HPDE6-E6E7 (cell line): ENCODE data around the gene RARS1.

Experiments
- DNase-seq: peaks from one replicate; pipeline ENCODE4 v3.0.0; 2011; ENCODE audit warnings: missing footprints; ENCODE audit errors: extremely low spot score

RARS1 gene

DNA sequence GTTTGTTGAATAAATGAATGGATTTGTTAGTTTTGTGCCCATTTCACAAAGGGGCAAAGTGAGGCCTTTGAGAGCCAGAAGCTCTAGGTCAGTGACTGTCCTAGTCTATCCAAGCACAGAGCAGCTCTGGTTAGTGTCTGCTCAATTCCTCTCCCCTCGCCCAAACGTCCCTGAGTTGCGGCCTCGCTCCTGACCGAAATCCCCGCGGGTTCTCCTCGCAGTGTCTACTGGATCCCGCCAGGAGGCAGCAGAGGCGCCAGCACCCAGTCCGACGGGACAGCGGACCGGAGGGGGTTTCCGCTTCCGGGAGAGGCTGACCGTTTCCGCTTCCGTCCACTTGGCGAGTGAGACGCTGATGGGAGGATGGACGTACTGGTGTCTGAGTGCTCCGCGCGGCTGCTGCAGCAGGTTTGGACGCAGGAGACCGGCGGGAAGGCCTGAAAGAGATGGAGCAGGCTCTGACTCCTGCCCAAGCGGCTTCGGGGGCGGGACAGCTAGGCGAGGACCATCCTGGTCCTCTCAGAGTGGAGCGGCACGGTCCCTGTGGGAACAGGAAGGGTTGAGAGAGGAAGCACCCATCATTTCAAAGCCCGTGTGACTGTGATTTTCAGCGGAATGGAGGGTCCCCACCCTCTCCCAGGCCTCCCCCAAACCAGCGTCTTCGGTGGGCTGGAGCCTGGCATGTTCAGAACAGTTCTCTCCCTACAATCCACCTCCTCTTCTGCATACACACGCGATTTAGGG is at the start of gene RARS1:
RARS1 (plus strand) TSS at position 336 of the 744 bp plus-strand sequence; CDS start at position 364, 28 bp downstream.
- peak; percentile 95 for DNase-seq

- no peak for DNase-seq
These were observed 47.9 kb upstream of the RARS1 start for GRCh38 chr5:168438349-168438748.

DNA sequence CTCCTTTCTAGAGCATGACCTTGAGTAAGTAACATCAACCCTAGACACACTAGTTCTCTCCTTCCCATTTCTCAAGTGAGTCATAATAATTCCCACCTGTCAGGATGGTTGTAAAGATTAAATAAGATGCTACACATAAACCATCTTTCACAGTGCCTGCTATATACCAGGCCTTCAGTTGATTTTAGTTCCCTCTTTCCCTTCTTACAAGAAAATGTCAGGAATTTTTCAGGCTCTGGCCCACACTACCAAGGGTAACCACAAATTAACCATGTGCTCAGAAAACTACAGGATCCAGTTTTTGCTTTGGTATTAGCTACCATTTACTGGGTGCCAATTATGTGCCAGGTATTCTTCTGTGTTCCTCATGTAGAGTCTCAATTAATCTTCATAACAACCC is 42.7 kb upstream of the RARS1 start:
- no peak for DNase-seq

DNA sequence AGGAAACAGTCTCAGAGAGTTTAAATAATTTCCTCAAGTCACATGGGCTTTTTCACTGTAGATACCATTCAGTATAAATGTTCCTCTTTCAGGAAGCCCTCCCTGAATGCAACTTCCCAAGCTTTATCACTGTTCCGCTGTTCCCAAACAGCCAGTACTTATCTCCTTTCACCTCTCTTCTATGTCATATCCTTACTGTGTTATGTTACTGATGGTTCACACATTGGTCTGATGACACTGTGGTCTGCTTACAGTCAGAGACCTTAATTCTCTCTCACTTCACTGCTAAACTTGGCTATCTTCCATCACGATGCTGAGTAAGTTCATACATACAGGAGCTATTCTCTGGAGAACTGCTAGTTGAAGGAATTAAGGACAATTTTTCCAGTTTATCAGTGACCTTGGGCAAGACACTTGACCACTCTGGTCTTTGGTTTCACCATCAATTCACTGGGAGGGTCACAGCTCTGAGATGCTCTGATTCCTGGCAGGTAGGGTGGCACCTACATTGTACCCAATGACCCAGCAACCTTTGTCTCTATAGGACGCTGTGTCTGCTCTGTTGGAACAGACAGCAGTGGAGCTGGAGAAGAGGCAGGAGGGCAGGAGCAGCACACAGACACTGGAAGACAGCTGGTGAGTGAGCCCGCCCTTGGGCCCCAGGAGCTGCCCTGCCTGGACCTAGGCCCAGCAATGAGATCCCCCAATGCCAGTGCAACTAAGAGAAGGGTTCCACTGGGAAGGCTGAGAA is 42.1 kb upstream of the RARS1 start:
- DNase-seq, result no peak

- DNase-seq, result no peak
These were observed 39.2 kb upstream of the RARS1 start for GRCh38 chr5:168446983-168447619.

DNA sequence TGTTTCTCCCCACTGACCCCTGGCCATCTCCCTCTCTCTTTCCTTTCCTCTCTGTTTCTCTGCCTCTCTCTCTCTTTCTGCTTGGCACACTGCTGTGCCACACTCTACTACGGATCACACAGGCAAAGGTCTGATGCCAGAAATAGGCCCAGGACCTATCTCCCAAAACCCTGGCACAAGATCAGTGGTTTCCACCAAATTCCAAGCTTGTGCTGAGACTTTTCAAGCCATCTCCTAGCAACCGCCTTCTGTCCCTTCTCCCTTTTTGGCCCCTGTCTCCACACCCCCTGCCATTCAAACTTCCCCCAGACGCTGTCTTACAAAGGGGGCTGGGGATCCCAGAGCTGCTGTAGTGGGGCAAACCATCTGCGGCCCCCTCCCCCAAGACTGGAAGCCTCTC is 38.5 kb upstream of the RARS1 start:
- no peak for DNase-seq

GRCh38 chr5:168449166-168449565 is 37.1 kb upstream of the RARS1 start:
- DNase-seq, result peak; percentile 45

DNA sequence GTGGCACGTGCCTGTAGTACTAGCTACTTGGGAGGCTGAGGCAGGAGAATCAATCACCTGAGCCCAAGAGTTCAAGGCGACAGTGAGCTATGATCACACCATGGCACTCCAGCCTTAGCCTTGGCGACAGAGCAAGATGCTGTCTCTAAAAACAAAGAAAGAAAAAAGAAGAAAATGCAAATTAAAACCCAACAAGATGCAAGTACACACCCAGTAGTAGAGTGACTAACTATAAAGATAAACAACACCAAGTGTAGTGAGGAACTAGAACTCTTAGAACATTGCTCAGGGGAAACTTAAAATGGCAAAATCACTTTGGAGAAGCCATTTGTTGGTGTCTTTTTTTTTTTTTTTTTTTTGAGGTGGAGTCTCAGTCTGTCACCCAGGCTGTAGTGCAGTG is 34.7 kb upstream of the RARS1 start:
- no peak for DNase-seq

- DNase-seq, result no peak
These were observed 31.1 kb upstream of the RARS1 start for GRCh38 chr5:168455201-168455600.

DNA sequence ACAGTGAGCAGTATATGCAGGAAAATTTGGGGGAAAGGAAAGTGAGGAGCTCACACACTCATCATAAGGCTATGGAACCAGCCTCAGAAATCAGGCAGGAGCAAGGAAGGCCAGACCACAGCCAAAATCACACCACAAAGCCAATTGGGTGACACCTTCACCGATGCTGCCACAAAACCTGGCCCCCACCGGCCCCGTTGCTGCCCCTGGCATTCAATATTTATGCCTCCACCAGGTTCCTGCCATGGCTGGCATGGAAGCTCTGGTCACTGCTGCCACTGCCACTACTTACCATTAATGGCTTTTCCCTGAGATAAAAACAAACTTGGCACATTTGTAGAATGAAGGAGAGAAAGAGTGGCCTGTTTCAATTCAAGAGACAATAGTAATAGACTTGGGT is 28.7 kb upstream of the RARS1 start:
- no peak for DNase-seq

- DNase-seq, result no peak
These were observed 25.7 kb upstream of the RARS1 start for GRCh38 chr5:168460606-168461005.

- no peak for DNase-seq
These were observed 23.2 kb upstream of the RARS1 start for GRCh38 chr5:168463081-168463480.

DNA sequence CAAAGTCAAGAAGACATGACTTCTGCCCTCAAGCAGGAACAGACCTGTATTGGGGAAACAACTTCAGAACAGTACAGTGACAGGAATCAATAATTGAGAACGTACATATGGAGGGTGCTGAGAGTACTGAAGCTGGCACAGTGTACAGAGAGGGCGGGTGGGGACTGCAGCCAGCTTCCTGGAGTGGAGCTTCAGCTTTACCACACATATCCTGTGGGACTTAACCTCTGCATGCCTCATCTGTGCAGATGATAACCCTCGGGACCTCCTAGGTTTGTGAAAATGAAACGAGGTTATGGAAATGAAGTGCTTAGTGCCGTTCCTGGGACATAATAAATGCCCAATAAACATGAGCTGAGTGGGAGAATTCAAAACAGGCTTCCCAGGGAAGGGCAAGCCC is 22.1 kb upstream of the RARS1 start:
- DNase-seq, result no peak

GRCh38 chr5:168464641-168465040 is 21.6 kb upstream of the RARS1 start:
- DNase-seq, result no peak

DNA sequence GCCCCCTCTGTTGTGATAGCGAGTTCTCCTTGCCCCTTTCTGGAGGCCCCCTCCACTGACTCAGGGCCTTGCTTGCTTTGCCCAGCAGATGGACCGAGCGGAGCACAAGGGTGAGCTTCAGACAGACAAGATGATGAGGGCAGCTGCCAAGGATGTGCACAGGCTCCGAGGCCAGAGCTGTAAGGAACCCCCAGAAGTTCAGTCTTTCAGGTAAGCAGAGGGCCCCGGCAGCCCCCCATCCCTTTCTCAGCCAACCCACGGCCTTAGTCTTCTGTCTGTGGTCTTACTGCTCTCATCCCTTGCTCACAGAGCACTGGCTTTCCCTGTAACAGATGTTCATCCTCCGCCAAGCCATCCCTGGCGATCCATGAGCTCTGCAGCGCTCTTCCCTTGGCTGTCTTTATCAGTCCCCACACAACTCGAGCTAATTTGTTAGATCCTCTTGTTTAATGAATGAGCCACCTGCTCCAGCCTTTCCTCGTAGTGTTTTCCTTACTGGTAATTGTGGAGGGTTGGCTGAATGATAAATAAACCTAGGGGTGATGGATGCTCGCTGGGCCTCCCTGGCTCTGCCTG is 18.4 kb upstream of the RARS1 start:
- DNase-seq, result no peak

DNA sequence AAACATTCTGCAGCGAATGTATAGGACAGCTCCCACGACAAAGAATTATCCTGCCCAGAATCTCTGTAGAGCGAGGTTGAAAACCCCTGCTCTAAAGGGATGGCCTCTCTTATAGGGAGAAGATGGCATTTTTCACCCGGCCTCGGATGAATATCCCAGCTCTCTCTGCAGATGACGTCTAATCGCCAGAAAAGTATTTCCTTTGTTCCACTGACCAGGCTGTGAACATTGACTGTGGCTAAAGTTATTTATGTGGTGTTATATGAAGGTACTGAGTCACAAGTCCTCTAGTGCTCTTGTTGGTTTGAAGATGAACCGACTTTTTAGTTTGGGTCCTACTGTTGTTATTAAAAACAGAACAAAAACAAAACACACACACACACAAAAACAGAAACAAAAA is 17.4 kb upstream of the RARS1 start:
- DNase-seq, result no peak

GRCh38 chr5:168469816-168470215 is 16.5 kb upstream of the RARS1 start:
- DNase-seq, result no peak

- no peak for DNase-seq
These were observed 14.5 kb upstream of the RARS1 start for GRCh38 chr5:168471785-168472184.

DNA sequence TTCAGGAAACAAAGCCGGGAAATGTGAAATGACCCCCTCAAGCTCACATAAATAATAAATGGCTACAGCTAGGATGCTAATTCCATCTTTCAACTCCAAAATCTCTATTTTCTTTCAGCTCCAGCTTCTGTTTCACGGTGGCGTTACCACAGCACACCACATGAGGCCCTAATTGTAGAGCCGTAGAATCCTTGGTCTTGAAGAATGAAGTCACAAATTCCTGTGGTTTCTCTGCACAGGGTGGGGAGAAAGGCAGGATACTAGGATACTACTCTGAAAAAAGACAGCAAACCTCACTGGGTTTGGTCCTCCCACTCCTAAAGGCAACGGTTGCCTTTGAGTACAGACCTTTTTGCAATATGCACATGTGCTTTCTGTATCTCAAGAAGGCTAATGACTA is 13.9 kb upstream of the RARS1 start:
- DNase-seq, result peak; percentile 66

- DNase-seq, result no peak
These were observed 12.0 kb upstream of the RARS1 start for GRCh38 chr5:168474319-168474718.

DNA sequence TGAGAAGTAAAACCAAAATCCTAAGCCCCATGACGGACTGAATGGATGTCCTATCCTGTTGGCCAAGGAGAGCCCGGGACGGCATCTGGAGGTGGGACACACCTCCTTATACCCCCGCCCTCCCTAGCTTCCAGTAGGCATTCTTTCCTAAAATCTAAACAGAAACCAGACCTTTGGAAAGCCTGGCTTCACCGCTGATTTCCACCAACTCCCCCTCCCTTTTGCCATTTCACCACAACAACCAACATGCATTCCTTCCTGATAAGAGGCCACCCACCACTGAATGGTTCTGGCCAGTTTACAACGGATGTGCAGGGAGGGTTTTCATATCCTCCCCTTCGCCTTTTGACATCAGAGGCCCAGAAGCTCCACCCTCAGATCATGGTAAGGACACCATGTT is 9.2 kb upstream of the RARS1 start:
- DNase-seq, result no peak

GRCh38 chr5:168479166-168479565 is 7.1 kb upstream of the RARS1 start:
- no peak for DNase-seq

GRCh38 chr5:168480601-168481000 is 5.7 kb upstream of the RARS1 start:
- no peak for DNase-seq
